Measurements from ENCODE around the gene NMBR.
"Not testable (repeated sequence)": the region's sequence is repeated elsewhere in the genome, so short reads cannot be mapped to it uniquely, and the experiment has no call there.

Gene NMBR

DNA sequence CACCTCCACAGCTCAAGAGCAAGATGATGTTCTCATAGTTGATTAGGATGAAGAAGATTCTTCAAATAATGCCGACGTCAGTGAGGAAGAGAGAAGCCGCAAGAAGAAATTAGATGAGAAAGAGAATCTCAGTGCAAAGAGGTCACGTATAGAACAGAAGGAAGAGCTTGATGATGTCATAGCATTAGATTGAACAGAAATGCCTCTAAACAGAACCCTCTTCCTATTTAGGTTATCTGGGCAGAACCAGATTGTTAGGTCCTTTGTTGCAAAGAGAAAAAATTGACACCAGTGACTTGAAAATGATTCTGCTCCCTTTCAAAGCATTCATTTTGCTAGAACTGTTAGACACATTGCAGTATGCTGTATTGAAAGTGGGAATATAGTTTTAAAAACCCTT, 84.1 kb downstream of the NMBR start:
- not testable (repeated sequence) for DNase-seq (ENCODE audit: low read depth in 2 of 3, low spot score in 1 of 3)

DNA sequence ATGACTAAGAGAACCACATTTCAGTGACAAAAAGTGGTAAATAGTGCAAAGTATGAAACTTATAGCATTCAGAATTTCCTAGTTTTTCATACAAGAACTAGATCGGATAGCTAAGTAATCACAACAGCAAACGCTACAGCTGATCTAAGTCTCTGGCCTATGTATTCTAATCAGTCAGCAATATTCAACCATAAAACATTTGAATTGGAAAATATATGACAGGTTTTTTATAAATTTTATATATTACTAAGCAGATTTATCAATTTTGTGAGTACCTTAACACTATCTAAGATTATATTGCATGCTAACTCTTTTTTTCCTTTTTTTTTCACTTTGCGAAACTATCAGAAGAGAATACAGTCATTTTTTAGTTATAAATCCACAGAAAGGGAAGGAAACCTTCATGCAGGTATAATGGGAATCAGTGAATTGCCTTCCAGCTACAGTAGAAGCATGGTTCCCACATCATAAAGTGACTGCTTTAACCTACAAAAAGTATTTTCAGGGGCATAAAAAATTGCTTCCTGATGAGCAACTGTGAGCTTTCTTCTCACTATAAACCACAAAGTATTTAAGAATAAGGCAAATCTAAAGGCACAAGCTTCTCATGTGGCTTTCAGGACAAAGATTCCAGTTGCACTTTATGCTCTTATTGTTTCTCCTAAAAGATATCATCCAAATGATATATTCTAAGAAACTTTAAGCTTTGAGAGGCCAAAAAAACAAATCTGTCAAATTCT, 88.2 kb downstream of the NMBR start:
- no peak for DNase-seq (ENCODE audit: low read depth in 2 of 3, low spot score in 1 of 3)

DNA sequence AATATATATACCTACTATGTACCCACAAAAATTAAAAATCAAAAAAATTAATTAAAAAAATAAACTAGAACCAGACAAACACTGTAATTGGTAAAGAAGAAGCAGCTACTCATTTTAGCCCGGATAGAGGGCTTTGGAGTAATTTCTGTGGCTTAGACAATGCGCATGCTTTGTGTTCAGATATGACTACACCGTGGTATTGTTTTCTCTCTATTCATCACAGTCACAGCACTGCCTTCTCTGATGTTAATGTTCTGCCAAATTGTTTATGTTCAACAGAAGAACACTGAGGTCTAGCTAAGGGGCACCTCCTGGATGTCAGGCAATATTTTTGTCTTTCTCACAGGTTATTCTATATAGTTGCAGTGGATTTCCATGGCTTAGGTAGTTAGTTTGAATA, 91.7 kb downstream of the NMBR start:
- no peak for DNase-seq (ENCODE audit: low read depth in 2 of 3, low spot score in 1 of 3)

DNA sequence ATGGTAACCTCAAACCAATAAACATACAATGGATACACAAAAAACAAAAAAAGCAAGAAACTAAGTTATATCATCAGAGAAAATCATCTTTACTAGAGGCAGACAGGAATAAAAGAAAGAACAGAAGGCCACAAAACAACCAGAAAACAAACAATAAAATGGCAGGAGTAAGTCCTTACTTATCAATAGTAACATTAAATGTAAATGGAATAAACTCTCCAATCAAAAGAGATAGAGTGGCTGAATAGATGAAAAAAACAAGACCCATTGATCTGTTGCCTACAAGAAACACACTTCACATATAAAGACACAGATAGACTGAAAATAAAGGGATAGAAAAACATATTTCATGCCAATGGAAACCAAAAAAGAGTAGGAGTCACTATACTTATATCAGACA, 95.5 kb downstream of the NMBR start:
- no peak for DNase-seq (ENCODE audit: low read depth in 2 of 3, low spot score in 1 of 3)

DNA sequence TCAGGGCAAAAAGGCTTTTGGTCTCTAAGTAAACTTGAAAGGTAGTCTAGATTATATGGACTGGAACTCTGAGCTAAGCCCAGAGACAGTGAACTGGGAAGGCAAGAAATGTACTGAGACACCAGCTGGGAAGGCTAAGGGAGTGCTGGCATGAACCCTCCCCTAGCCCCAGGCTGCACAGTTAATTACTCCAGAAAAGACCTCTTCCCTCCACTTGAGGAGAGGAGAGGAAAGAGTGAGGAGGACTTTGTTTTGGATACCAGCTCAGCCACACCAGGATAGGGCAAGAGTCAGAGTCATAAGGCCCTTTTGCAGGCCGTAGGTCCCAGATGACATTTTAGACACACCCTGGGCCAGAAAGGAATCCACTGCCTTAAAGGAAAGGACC, 98.3 kb downstream of the NMBR start:
- no peak for DNase-seq (ENCODE audit: low read depth in 2 of 3, low spot score in 1 of 3)

DNA sequence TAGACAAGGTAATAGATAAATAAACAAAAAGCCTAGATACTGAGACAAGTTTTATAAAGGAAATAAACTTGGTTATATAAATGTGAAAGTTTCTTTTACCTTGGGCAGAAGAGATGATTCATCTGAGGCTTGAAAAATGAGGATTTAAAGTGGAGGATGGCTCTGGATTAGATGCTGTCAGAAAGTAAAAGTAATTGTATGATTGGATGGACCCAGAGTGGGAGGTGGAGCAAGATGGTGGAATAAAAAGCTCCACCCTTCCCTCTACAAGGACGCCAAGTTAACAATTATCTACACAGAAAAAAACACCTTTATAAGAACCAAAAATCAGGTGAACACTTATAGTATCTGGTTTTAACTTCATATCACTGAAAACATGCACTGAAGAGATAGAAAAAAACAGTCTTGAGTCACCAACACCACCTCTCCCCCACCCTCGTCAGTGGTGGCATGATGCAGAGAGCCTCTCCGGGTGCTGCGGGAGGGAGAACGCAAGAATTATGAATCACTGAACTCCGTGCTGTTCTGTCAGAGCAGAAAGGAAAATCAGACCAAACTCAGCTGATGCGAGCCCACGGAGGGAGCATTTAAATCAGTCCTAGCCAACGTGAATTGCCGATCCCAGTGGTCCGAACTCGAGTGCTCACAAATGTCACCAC, 98.9 kb downstream of the NMBR start:
- DNase-seq (ENCODE audit: low read depth in 2 of 3, low spot score in 1 of 3), result no peak

DNA sequence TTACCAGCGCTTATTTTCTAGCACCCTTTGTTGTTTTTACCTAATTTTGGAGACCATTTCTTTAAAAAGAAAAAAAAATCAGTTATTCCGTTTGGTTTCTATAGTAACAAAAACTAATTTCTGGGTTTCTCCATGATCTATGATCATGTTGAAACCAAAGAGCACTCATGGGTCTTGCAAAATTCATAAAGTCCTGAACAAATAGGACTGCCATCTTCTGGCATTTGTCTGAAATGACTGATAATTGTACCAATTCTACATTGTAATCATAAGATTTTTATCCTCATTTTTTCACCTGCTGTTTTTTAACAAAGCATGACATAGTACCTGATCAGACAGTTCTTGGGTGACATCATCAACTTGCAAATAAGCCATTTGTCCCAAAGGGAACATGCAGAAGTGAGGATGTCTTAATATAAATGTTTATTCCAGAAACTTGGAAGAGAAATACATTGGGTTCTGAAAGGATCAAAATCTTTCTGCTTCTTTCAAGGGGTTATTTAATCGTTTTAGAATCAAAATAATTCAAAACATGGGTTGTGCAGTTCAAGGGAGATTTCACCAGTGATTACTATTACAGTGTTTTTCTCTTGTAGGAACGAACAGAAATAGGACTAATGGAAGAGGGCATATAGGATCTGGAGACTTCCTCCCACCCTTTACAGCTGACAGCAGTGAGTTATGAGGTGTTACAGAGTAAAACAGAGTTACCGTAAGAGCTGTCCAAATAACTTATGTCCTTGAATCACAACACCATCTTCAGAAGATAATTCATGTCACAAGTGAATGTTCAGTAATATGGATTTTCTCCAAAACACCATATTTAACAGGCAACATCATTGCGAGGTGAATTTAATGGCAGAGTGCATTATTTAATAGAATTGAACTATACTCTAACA, 101.3 kb downstream of the NMBR start:
- no peak for DNase-seq (ENCODE audit: low read depth in 2 of 3, low spot score in 1 of 3)

DNA sequence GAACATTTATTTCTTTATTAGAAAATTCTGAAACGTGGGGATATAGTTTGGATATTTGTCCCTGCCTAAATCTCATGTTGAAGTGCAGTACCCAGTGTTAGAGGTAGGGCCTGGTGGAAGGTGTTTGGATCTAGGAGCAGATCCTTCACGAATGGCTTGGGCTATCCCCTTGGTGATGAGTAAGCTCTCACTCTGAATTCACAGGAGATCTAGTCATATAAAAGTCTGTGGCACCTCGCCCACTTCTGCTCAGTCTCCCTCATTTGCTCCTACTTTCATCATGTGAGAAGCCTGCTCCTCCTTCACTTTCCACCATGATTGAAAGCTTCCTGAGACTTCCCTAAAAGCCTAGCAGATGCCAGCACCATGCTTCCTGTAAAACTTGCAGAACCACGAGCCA, 111.0 kb downstream of the NMBR start:
- DNase-seq (ENCODE audit: low read depth in 2 of 3, low spot score in 1 of 3), result no peak

DNA sequence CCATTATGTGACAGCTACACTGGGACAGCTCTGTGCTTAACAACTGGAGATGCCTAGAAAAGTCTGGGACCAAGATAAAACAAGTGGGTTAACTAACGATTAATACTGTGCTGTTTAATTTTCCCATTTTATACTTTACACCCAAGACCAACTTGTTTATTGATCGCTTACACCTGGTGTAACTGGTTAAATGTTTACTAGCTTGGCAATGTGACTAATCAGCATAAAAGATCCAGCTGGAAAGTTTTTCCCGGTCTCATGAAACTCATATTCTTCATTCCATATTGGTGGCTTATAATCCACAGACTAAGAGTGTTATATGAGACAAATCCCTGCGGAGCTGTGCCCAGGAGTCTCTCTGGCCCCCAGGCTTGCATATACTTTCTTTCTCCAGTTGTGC, 115.9 kb downstream of the NMBR start:
- DNase-seq (ENCODE audit: low read depth in 2 of 3, low spot score in 1 of 3), result no peak

DNA sequence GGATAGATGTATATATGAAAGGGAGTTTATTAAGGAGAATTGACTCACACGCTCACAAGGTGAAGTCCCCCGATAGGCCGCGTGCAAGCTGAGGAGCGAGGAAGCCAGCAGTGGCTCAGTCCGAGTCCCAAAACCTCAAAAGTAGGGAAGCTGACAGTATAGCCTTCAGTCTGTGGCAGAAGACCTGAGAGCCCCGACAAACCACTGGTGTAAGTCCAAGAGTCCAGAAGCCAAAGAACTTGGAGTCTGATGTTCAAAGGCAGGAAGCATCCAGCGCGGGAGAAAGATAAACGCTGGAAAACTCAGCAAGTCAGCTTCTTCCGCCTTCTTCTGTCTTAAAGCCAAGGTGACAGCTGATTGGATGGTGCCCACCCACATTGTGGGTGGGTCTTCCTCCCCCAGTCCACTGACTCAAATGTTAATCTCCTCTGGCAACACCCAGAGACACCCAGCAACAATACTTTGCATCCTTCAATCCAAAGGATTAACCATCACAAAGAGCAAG, 116.8 kb downstream of the NMBR start:
- DNase-seq (ENCODE audit: low read depth in 2 of 3, low spot score in 1 of 3), result no peak

DNA sequence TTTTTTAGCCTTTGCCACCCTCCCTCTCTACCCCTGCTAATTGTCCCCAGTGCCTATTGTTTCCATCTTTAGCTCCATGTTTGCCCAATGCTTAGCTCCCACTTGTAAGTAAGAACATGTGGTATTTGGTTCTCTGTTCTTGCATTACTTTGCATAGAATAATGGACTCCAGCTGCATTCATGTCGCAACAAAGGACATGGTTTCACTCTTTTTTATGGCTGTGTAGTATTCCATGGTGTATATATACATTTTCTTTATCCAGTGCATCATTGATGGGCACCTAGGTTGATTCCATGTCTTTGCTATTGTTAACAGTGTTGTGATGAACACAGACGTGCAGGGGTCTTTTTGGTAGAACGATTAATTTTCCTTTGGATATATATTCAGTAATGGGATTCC, 118.4 kb downstream of the NMBR start:
- no peak for DNase-seq (ENCODE audit: low read depth in 2 of 3, low spot score in 1 of 3)

DNA sequence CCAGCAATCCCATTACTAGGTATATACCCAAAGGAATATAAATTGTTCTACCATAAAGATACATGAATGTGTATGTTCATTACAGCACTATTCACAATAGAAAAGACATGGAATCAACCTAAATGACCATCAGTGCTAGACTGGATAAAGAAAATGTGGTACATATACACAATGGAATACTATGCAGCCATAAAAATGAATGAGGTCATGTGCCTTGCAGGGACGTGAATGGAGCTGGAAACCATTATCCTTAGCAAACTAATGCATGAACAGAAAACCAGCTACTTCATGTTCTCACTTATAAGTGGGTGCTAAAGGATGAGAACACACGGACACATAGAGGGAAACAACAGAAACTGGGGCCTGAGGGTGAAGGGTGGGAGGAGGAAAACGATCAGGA, 119.1 kb downstream of the NMBR start:
- DNase-seq (ENCODE audit: low read depth in 2 of 3, low spot score in 1 of 3), result not testable (repeated sequence)

DNA sequence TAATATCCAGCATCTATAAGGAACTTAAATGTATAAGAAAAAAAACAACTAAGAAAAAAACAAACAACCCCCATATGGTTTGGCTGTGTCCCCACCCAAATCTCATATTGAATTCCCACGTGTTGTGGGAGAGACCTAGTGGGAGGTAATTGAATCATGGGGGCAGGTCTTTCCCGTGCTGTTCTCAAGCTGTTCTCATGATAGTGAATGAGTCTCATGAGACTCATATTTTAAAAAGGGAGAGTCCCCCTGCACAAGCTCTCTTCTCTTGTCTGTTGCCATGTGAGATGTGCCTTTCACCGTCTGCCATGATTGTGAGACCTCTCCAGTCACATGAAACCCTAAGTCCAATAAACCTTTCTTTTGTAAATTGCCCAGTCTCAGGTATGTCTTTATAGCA, 119.8 kb downstream of the NMBR start:
- no peak for DNase-seq (ENCODE audit: low read depth in 2 of 3, low spot score in 1 of 3)

DNA sequence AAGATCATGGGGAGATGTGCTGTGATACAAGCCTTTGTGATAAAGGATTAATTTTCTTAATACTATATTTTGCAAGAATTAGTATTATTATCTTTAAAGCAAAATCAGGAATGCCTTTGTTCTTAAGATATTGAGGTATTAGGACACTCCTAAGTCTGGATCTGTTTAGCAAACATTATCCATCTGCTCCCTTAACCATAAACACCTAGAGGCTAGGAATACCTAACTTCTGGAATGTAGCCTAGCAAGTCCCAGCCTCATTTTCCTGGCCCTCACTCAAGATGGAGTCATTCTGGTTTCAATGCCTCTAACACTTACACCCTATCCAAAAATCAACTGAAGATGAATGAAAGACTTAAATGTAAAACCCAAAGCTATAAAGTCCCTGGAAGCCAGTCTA, 120.5 kb downstream of the NMBR start:
- no peak for DNase-seq (ENCODE audit: low read depth in 2 of 3, low spot score in 1 of 3)

Data from stimulated activated CD4-positive, alpha-beta T cell treated with anti-CD3 and anti-CD28 coated beads, Interleukin-12 subunit alpha, Interleukin-12 subunit beta, amount 100 ng/mL, for 48 hours (primary cell).